BLaER1 treated with 17β-estradiol and CSF1 and Interleukin-3, amounts not matched to agents 10 nM and 100 nM (cell line): Measurements from ENCODE around the gene TMEM74B.
A peak's percentile ranks its signal among the peaks of the same experiment; 100 is the strongest.

ENCODE experiments used
- H3K27ac ChIP-seq, 11 experiments: shearing (Covaris generic); formaldehyde crosslinking; 2 replicates each; pipeline ENCODE4 v1.8.1; 2022
- H3K27me3 ChIP-seq, 11 experiments: shearing (Covaris generic); formaldehyde crosslinking; 2 replicates each; pipeline ENCODE4 v1.8.1; 2022
- H3K36me3 ChIP-seq, 11 experiments: shearing (Covaris generic); formaldehyde crosslinking; 2 replicates each; pipeline ENCODE4 v1.8.1; 2022
- H3K4me1 ChIP-seq, 10 experiments: shearing (Covaris generic); formaldehyde crosslinking; 2 replicates each; pipeline ENCODE4 v1.8.1; 2022
- H3K4me2 ChIP-seq, 11 experiments: shearing (Covaris generic); formaldehyde crosslinking; 2 replicates each; pipeline ENCODE4 v1.8.1; 2022
- H3K4me3 ChIP-seq, 10 experiments: shearing (Covaris generic); formaldehyde crosslinking; 2 replicates each; pipeline ENCODE4 v1.8.1; 2022
- H3K9ac ChIP-seq, 11 experiments: shearing (Covaris generic); formaldehyde crosslinking; 2 replicates each; pipeline ENCODE4 v1.8.1; 2022
- H3K9me3 ChIP-seq, 11 experiments: shearing (Covaris generic); formaldehyde crosslinking; replicated peaks in 1 of 11; 2 replicates each; pipeline ENCODE4 v1.8.1; 2022
- H4K20me1 ChIP-seq, 11 experiments: shearing (Covaris generic); formaldehyde crosslinking; 2 replicates each; pipeline ENCODE4 v1.8.1; 2022
- Cebpa-rat ChIP-seq, 11 experiments: shearing (Covaris generic); IDR thresholded peaks; 2 replicates each; pipeline ENCODE4 v1.8.1; 2022

TMEM74B gene

GRCh38 chr20:1144401-1145172, 40.2 kb downstream of the TMEM74B start:
- Histone ChIP-seq H3K36me3 (peaks cover 69 to 96% (median 88%) of the 10 kb centered on the region in 11 experiments), H3K27ac (no peak overlapping the region), H3K27me3 (no peaks in the 10 kb centered on the region), H4K20me1 (peaks cover 12 to 63% (median 41%) of the 10 kb centered on the region in 11 experiments; a peak in 15 of 22 replicates), H3K4me2 (no peak overlapping the region), H3K4me1 (peaks cover 0 to 1% (median 0%) of the 10 kb centered on the region in 10 experiments; a peak in 1 of 20 replicates), H3K9me3 (peaks cover 0 to 4% (median 0%) of the 10 kb centered on the region in 11 experiments; a peak in 1 of 22 replicates), H3K9ac (no peak overlapping the region), H3K4me3 (no peak overlapping the region)
- no peak for TF ChIP-seq Cebpa-rat (IDR thresholded peaks at IDR 0.05)

- TF ChIP-seq Cebpa-rat (IDR thresholded peaks at IDR 0.05) = no peak
- Histone ChIP-seq H3K27ac (no peak overlapping the region), H3K4me2 (no peak overlapping the region), H3K36me3 (peaks cover 87 to 97% (median 93%) of the 10 kb centered on the region in 11 experiments), H3K9me3 (peaks cover 0 to 8% (median 1%) of the 10 kb centered on the region in 11 experiments; a peak in 9 of 22 replicates), H3K4me1 (no peaks in the 10 kb centered on the region), H4K20me1 (peaks cover 6 to 28% (median 16%) of the 10 kb centered on the region in 11 experiments; a peak in 15 of 22 replicates), H3K27me3 (no peaks in the 10 kb centered on the region), H3K4me3 (no peak overlapping the region), H3K9ac (no peak overlapping the region)
Observed at GRCh38 chr20:1137236-1137635, 47.5 kb downstream of the TMEM74B start.

GRCh38 chr20:1134836-1135235, 49.9 kb downstream of the TMEM74B start:
- no peaks in the 10 kb centered on the region for H3K27me3 ChIP-seq
- peaks cover 0 to 16% (median 4%) of the 10 kb centered on the region in 10 experiments; a peak in 9 of 20 replicates for H3K4me1 ChIP-seq
- H3K36me3 ChIP-seq = peaks cover 85 to 98% (median 95%) of the 10 kb centered on the region in 11 experiments
- peaks cover 6 to 36% (median 23%) of the 10 kb centered on the region in 11 experiments; a peak in 15 of 22 replicates for H4K20me1 ChIP-seq
- no peak for TF ChIP-seq Cebpa-rat (IDR thresholded peaks at IDR 0.05)
- no peak overlapping the region for H3K27ac ChIP-seq
- peaks cover 0 to 18% (median 0%) of the 10 kb centered on the region in 11 experiments; a peak in 9 of 22 replicates for H3K9me3 ChIP-seq
- no peak overlapping the region for H3K4me3 ChIP-seq
- no peak overlapping the region for H3K4me2 ChIP-seq
- no peak overlapping the region for H3K9ac ChIP-seq

- H3K9ac ChIP-seq = no peak overlapping the region
- peaks cover 6 to 36% (median 23%) of the 10 kb centered on the region in 11 experiments; a peak in 15 of 22 replicates for H4K20me1 ChIP-seq
- H3K4me1 ChIP-seq = peaks cover 0 to 16% (median 4%) of the 10 kb centered on the region in 10 experiments; a peak in 9 of 20 replicates
- TF ChIP-seq Cebpa-rat (IDR thresholded peaks at IDR 0.05) = no peak
- H3K27me3 ChIP-seq = no peaks in the 10 kb centered on the region
- H3K4me3 ChIP-seq = no peak overlapping the region
- no peak overlapping the region for H3K4me2 ChIP-seq
- peaks cover 0 to 18% (median 0%) of the 10 kb centered on the region in 11 experiments; a peak in 9 of 22 replicates for H3K9me3 ChIP-seq
- H3K36me3 ChIP-seq = peaks cover 86 to 98% (median 95%) of the 10 kb centered on the region in 11 experiments
- no peak overlapping the region for H3K27ac ChIP-seq
Observed at GRCh38 chr20:1134355-1134754, 50.4 kb downstream of the TMEM74B start.

- H3K9me3 ChIP-seq = peaks cover 0 to 18% (median 0%) of the 10 kb centered on the region in 11 experiments; a peak in 9 of 22 replicates
- peaks cover 6 to 39% (median 15%) of the 10 kb centered on the region in 11 experiments; a peak in 15 of 22 replicates for H4K20me1 ChIP-seq
- peak overlapping the region in 2 of 11 experiments; percentile 1 to 30; a peak in 1 of 22 replicates for H3K27ac ChIP-seq
- peaks cover 86 to 98% (median 93%) of the 10 kb centered on the region in 11 experiments for H3K36me3 ChIP-seq
- H3K4me2 ChIP-seq = peak overlapping the region in 3 of 11 experiments; percentile 29 to 54 (median 54); a peak in 6 of 22 replicates
- H3K4me1 ChIP-seq = peaks cover 0 to 16% (median 4%) of the 10 kb centered on the region in 10 experiments; a peak in 9 of 20 replicates
- no peak overlapping the region for H3K4me3 ChIP-seq
- H3K9ac ChIP-seq = no peak overlapping the region
- no peaks in the 10 kb centered on the region for H3K27me3 ChIP-seq
- TF ChIP-seq Cebpa-rat (IDR thresholded peaks at IDR 0.05) = no peak
Observed at GRCh38 chr20:1131354-1131753, 53.4 kb downstream of the TMEM74B start.

- peaks cover 86 to 98% (median 93%) of the 10 kb centered on the region in 11 experiments for H3K36me3 ChIP-seq
Observed at GRCh38 chr20:1130847-1131246, 53.9 kb downstream of the TMEM74B start.

More at GRCh38 chr20:1130847-1131246, 53.9 kb downstream of the TMEM74B start:
- no peak for TF ChIP-seq Cebpa-rat (IDR thresholded peaks at IDR 0.05)
- H3K4me2 ChIP-seq = peak overlapping the region in 4 of 11 experiments; percentile 19 to 54 (median 42); a peak in 8 of 22 replicates
- H3K27me3 ChIP-seq = no peaks in the 10 kb centered on the region
- peaks cover 0 to 18% (median 5%) of the 10 kb centered on the region in 10 experiments; a peak in 10 of 20 replicates for H3K4me1 ChIP-seq
- no peak overlapping the region for H3K4me3 ChIP-seq
- H4K20me1 ChIP-seq = peaks cover 6 to 42% (median 16%) of the 10 kb centered on the region in 11 experiments; a peak in 15 of 22 replicates
- no peak overlapping the region for H3K9ac ChIP-seq
- peaks cover 0 to 18% (median 0%) of the 10 kb centered on the region in 11 experiments; a peak in 9 of 22 replicates for H3K9me3 ChIP-seq
- peak overlapping the region in 2 of 11 experiments; percentile 1 to 30; a peak in 1 of 22 replicates for H3K27ac ChIP-seq
